NCI-H1105 (cell line): ENCODE results near the gene ADD2.

Experiments used
- DNase-seq: peaks from one replicate; lab custom pipeline; 2025; lab: John Stamatoyannopoulos, UW

The ADD2 gene

GRCh38 chr2:70703900-70704549 lies 64.0 kb downstream of the ADD2 start:
- no peak for DNase-seq

- DNase-seq: no peak
These were observed 65.1 kb downstream of the ADD2 start for GRCh38 chr2:70702711-70703395.

- no peak for DNase-seq
These were observed 69.2 kb downstream of the ADD2 start for GRCh38 chr2:70698847-70699246.

- no peak for DNase-seq
These were observed 70.2 kb downstream of the ADD2 start for GRCh38 chr2:70697603-70698383.

- no peak for DNase-seq
These were observed 71.9 kb downstream of the ADD2 start for GRCh38 chr2:70696142-70696541.

- DNase-seq: no peak
These were observed 75.7 kb downstream of the ADD2 start for GRCh38 chr2:70692256-70692655.

- no peak for DNase-seq
These were observed 76.4 kb downstream of the ADD2 start for GRCh38 chr2:70691497-70692140.

GRCh38 chr2:70690846-70691245 lies 77.2 kb downstream of the ADD2 start:
- no peak for DNase-seq

GRCh38 chr2:70688427-70688826 lies 79.6 kb downstream of the ADD2 start:
- no peak for DNase-seq

GRCh38 chr2:70687461-70687795 lies 80.6 kb downstream of the ADD2 start:
- DNase-seq: no peak

- DNase-seq: no peak
These were observed 81.2 kb downstream of the ADD2 start for GRCh38 chr2:70686577-70687460.

- peak; percentile 16 for DNase-seq
These were observed 82.2 kb downstream of the ADD2 start for GRCh38 chr2:70685771-70686171.

- no peak for DNase-seq
These were observed 83.0 kb downstream of the ADD2 start for GRCh38 chr2:70684846-70685622.

- no peak for DNase-seq
These were observed 84.5 kb downstream of the ADD2 start for GRCh38 chr2:70683455-70683854.

- no peak for DNase-seq
These were observed 87.3 kb downstream of the ADD2 start for GRCh38 chr2:70680735-70681134.

GRCh38 chr2:70679259-70679658 lies 88.7 kb downstream of the ADD2 start:
- no peak for DNase-seq

- no peak for DNase-seq
These were observed 89.3 kb downstream of the ADD2 start for GRCh38 chr2:70678576-70679143.

GRCh38 chr2:70676301-70677035 lies 91.5 kb downstream of the ADD2 start:
- DNase-seq: no peak

GRCh38 chr2:70675862-70676261 lies 92.1 kb downstream of the ADD2 start:
- no peak for DNase-seq
